Neuronal stem cell (in vitro differentiated cells): ENCODE data around the gene RELB.

Source experiments
- DNase-seq: peaks from one replicate; pipeline ENCODE4 v3.0.0-alpha.2; 2013; ENCODE audit warnings: low spot score
- H2AFZ ChIP-seq: one replicate; pipeline ENCODE4 v1.6.1; 2013; ENCODE audit warnings: mild to moderate bottlenecking, low read length, inconsistent platforms
- H2AK5ac ChIP-seq: 2 replicates; pipeline ENCODE4 v1.6.1; 2013; ENCODE audit warnings: low read depth, mild to moderate bottlenecking, inconsistent platforms, low read length, moderate library complexity, mixed read lengths
- H2BK120ac ChIP-seq: 2 replicates; pipeline ENCODE4 v1.6.1; 2013; ENCODE audit warnings: low read depth, mild to moderate bottlenecking, inconsistent platforms, low read length, moderate library complexity, mixed read lengths
- H2BK12ac ChIP-seq: one replicate; pipeline ENCODE4 v1.6.1; 2013; ENCODE audit warnings: low read length, inconsistent platforms
- H2BK15ac ChIP-seq: 2 replicates; pipeline ENCODE4 v1.6.1; 2013; ENCODE audit warnings: mild to moderate bottlenecking, low read length, inconsistent platforms, mixed read lengths
- H2BK5ac ChIP-seq: one replicate; pipeline ENCODE4 v1.6.1; 2013; ENCODE audit warnings: inconsistent platforms, mild to moderate bottlenecking, low read length, moderate library complexity
- H3K14ac ChIP-seq: one replicate; pipeline ENCODE4 v1.6.1; 2013; ENCODE audit warnings: low read length, inconsistent platforms
- H3K18ac ChIP-seq: 2 replicates; pipeline ENCODE4 v1.6.1; 2013; ENCODE audit warnings: low read length, inconsistent platforms
- H3K23ac ChIP-seq: 2 replicates; pipeline ENCODE4 v1.6.1; 2013; ENCODE audit warnings: low read depth, mild to moderate bottlenecking, mixed read lengths, low read length, inconsistent platforms; ENCODE audit not compliant: poor library complexity
- H3K27ac ChIP-seq: replicated peaks from 3 replicates; pipeline ENCODE4 v1.5.1; 2013; ENCODE audit warnings: low read length, inconsistent platforms
- H3K27me3 ChIP-seq, 3 experiments: 2 replicates each; pipeline ENCODE4 v1.6.1; 2013; ENCODE audit warnings: low read length in 3 of 3, mild to moderate bottlenecking in 2 of 3, inconsistent platforms in 1 of 3, low read depth in 1 of 3, mixed read lengths in 1 of 3, moderate library complexity in 1 of 3; ENCODE audit not compliant: control insufficient read depth in 3 of 3, insufficient read depth in 3 of 3
- H3K36me3 ChIP-seq, 2 donors: replicated peaks in 1 of 2; 2 replicates each; pipeline ENCODE4 v1.6.1; 2013; ENCODE audit warnings: low read length in 2 of 2; ENCODE audit not compliant: control insufficient read depth in 2 of 2, insufficient read depth in 2 of 2
- H3K4ac ChIP-seq: 2 replicates; pipeline ENCODE4 v1.6.1; 2013; ENCODE audit warnings: inconsistent platforms, mild to moderate bottlenecking, low read length, moderate library complexity
- H3K4me1 ChIP-seq, 2 donors: 1 replicate in 1 of 2; 2 replicates in 1 of 2; pipeline ENCODE4 v1.6.1; 2013; ENCODE audit warnings: low read length in 2 of 2, low read depth in 1 of 2; ENCODE audit not compliant: control insufficient read depth in 2 of 2, insufficient read depth in 1 of 2
- H3K4me2 ChIP-seq: one replicate; pipeline ENCODE4 v1.6.1; 2013; ENCODE audit warnings: mild to moderate bottlenecking, low read length, inconsistent platforms; ENCODE audit not compliant: insufficient read depth, poor library complexity, severe bottlenecking
- H3K4me3 ChIP-seq, 2 donors: 2 replicates each; pipeline ENCODE4 v1.5.1; 2013; ENCODE audit warnings: low read length in 2 of 2, mild to moderate bottlenecking in 2 of 2, inconsistent platforms in 1 of 2, moderate library complexity in 1 of 2
- H3K79me1 ChIP-seq: one replicate; pipeline ENCODE4 v1.6.1; 2013; ENCODE audit warnings: low read depth, mild to moderate bottlenecking, inconsistent platforms, low read length, moderate library complexity
- H3K9ac ChIP-seq: one replicate; pipeline ENCODE4 v1.6.1; 2013; ENCODE audit warnings: mild to moderate bottlenecking, low read depth, low read length, inconsistent platforms; ENCODE audit not compliant: poor library complexity
- H3K9me3 ChIP-seq, 2 donors: replicated peaks in 1 of 2; 2 replicates each; pipeline versions ENCODE3 to v1.6.1; 2013; ENCODE audit warnings: low read length in 2 of 2, mild to moderate bottlenecking in 2 of 2, inconsistent platforms in 1 of 2, low read depth in 1 of 2, mixed read lengths in 1 of 2, moderate library complexity in 1 of 2; ENCODE audit not compliant: control insufficient read depth in 2 of 2, insufficient read depth in 1 of 2
- H4K8ac ChIP-seq: one replicate; pipeline ENCODE4 v1.6.1; 2013; ENCODE audit warnings: low read depth, mild to moderate bottlenecking, inconsistent platforms, low read length, moderate library complexity
- H4K91ac ChIP-seq: one replicate; pipeline ENCODE4 v1.6.1; 2013; ENCODE audit warnings: low read length, low read depth, mild to moderate bottlenecking, inconsistent platforms; ENCODE audit not compliant: poor library complexity
- WGBS, 2 donors: extraction: QIAGEN DNeasy Blood & Tissue Kit; methylation state at CpG; one replicate each; pipeline ENCODE4 v1.1.7; 2013; ENCODE audit warnings: missing lambda C conversion rate in 2 of 2, mixed read lengths in 1 of 2; ENCODE audit not compliant: insufficient read length in 2 of 2, insufficient replicate concordance in 1 of 2; ENCODE audit errors: extremely low coverage in 2 of 2; 5-methylcytosine and 5-hydroxymethylcytosine counted together

RELB gene

DNA sequence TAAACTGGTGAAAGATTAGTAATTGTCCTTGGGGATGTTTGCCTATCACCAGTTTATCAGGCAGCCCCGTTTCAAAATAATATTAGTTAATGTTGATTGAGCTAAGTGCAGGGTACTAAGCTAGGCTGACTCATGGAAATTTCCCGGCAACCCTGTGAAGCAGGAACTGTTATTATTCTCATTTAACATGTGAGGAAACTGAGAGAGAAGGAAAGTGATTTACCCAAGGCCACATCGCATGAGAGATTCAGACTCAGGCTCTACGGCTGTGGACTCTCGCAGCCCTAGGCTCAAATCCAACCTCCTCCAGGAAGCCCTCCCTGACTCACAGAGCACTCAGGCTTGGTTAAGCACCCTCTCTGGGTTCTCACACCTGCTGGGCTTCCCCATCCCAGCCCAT lies 26.4 kb upstream of the RELB start:
- Histone ChIP-seq H2BK15ac (no peak overlapping the region), H3K36me3 (peaks cover 44 to 75% of the 10 kb centered on the region in 2 donors), H3K4ac (no peak overlapping the region), H3K79me1 (no peaks in the 10 kb centered on the region), H3K27me3 (no peaks in the 10 kb centered on the region), H2BK120ac (no peak overlapping the region), H3K14ac (no peak overlapping the region), H3K4me3 (no peak overlapping the region), H2BK12ac (no peak overlapping the region), H3K27ac (no peak overlapping the region), H2AFZ (no peak overlapping the region), H3K4me2 (no peak overlapping the region), H2BK5ac (no peak overlapping the region), H3K9ac (no peak overlapping the region), H3K23ac (no peak overlapping the region), H2AK5ac (no peak overlapping the region), H4K8ac (no peak overlapping the region), H3K4me1 (no peaks in the 10 kb centered on the region), H3K18ac (no peak overlapping the region), H4K91ac (no peak overlapping the region), H3K9me3 (no peaks in the 10 kb centered on the region)
- DNase-seq, result no peak
- WGBS, 2 donors, result no CpG with 5 or more reads among the region's 5 CpGs

DNA sequence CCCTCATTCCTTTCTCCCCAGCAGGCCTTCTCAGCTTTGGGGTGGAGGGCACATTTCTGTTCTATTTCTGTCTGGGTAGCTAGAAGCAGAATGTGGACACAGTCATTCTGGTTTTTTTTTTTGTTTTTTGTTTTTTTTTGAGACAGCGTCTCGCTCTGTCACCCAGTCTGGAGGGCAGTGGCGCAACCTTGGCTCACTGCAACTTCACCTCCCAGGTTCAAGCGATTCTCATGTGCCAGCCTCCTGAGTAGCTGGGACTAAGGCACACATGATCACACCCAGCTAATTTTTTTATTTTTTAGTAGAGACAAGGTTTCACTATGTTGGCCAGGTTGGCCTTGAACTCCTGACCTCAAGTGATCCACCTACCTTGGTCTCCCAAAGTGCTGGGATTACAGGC lies 25.8 kb upstream of the RELB start:
- Histone ChIP-seq H3K4me3 (no peak overlapping the region), H2BK5ac (no peak overlapping the region), H3K4me1 (no peaks in the 10 kb centered on the region), H4K8ac (no peak overlapping the region), H3K27me3 (no peaks in the 10 kb centered on the region), H3K36me3 (peaks cover 45 to 77% of the 10 kb centered on the region in 2 donors), H2AK5ac (no peak overlapping the region), H3K9ac (no peak overlapping the region), H2AFZ (no peak overlapping the region), H3K27ac (no peak overlapping the region), H3K4ac (no peak overlapping the region), H3K4me2 (no peak overlapping the region), H3K18ac (no peak overlapping the region), H3K79me1 (no peaks in the 10 kb centered on the region), H3K14ac (no peak overlapping the region), H3K9me3 (no peaks in the 10 kb centered on the region), H2BK15ac (no peak overlapping the region), H4K91ac (no peak overlapping the region), H3K23ac (no peak overlapping the region), H2BK12ac (no peak overlapping the region), H2BK120ac (no peak overlapping the region)
- no peak for DNase-seq
- no CpG with 5 or more reads among the region's 4 CpGs for WGBS, 2 donors

DNA sequence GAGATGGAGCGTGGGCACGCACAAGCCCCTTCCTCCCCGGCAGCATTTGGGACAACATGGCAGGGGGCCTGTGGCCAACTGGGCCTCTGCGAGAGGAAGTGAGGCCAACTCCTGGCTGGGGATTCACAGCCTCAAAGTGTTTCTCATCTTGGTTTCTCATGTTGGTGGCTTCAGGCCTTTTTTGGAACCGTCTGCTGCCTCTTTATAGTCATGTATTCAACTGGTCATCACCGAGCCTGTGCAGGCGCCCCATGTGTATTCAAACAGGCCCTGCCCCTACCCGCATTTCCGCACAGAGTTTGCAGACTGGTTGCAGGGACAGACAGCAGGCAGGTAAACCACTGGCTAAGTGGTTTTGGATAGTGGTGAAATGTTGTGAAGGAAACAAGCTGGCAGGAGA lies 17.3 kb upstream of the RELB start:
- Histone ChIP-seq H2AK5ac (no peak overlapping the region), H2AFZ (no peak overlapping the region), H2BK120ac (no peak overlapping the region), H2BK15ac (no peak overlapping the region), H3K4me2 (no peak overlapping the region), H3K4ac (no peak overlapping the region), H3K27me3 (no peaks in the 10 kb centered on the region), H3K36me3 (peaks cover 18 to 84% of the 10 kb centered on the region in 2 donors), H3K9me3 (no peaks in the 10 kb centered on the region), H3K79me1 (peaks cover 1% of the 10 kb centered on the region), H4K91ac (no peak overlapping the region), H3K4me3 (no peak overlapping the region), H2BK5ac (no peak overlapping the region), H3K23ac (no peak overlapping the region), H3K9ac (peak overlapping the region; percentile 44), H3K18ac (no peak overlapping the region), H2BK12ac (no peak overlapping the region), H4K8ac (peak overlapping the region; percentile 48), H3K4me1 (no peaks in the 10 kb centered on the region), H3K27ac (no peak overlapping the region), H3K14ac (no peak overlapping the region)
- WGBS, 2 donors, result no CpG with 5 or more reads among the region's 9 CpGs
- DNase-seq, result no peak

DNA sequence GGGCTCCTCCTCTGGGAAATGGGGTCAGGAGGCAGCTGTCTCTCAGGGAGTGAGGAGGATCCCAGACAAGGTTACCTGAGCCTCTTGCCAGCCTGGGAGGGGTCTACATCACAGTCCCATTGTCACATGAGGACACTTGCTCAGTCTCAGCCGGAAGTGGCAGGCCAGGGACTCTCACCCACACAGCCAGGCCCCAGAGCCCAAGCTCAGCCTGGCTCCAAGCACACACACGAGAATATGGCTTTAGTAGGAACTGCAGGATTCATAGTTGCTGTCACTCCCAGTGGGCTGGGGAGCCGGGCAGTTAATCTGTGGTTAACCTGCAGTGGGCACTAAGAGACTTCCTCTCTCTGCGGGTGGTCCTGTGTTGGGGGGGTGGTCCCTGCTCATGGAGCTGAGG lies 15.8 kb upstream of the RELB start:
- DNase-seq, result no peak

More for the DNA sequence above, 15.8 kb upstream of the RELB start:
- Histone ChIP-seq H2AK5ac (no peak overlapping the region), H3K4me3 (no peak overlapping the region), H3K14ac (no peak overlapping the region), H3K18ac (no peak overlapping the region), H4K8ac (no peak overlapping the region), H2BK120ac (no peak overlapping the region), H2BK15ac (no peak overlapping the region), H3K27me3 (no peaks in the 10 kb centered on the region), H3K4ac (no peak overlapping the region), H3K9ac (no peak overlapping the region), H3K23ac (no peak overlapping the region), H3K27ac (no peak overlapping the region), H3K4me1 (no peaks in the 10 kb centered on the region), H3K79me1 (peaks cover 1% of the 10 kb centered on the region), H2AFZ (no peak overlapping the region), H2BK12ac (no peak overlapping the region), H3K36me3 (peaks cover 18 to 84% of the 10 kb centered on the region in 2 donors), H3K9me3 (no peaks in the 10 kb centered on the region), H3K4me2 (no peak overlapping the region), H4K91ac (no peak overlapping the region), H2BK5ac (peak overlapping the region; percentile 24)
- WGBS, 2 donors, result no CpG with 5 or more reads among the region's 4 CpGs
